Lower lobe of right lung (tissue), 2 donors: ENCODE results near the gene SHFL. TPM values are rescaled to one million over a fixed set of nuclear protein-coding genes. Genes with fewer than 3 reads are reported as not detected.

Source experiments
- ATAC-seq, 2 donors: fragments of 200-7000 bp; cut with Tn5 transposase; one replicate each; pipeline ENCODE4 v1.9.1; 2020 to 2022; ENCODE audit warnings: mild to moderate bottlenecking in 2 of 2, moderate library complexity in 2 of 2
- DNase-seq: peaks from one replicate; pipeline ENCODE4 v3.0.0-alpha.2; 2020
- H3K27ac ChIP-seq: fragments of 200-600 bp; one replicate; pipeline ENCODE4 v1.8.0; 2022
- H3K27me3 ChIP-seq: fragments of 200-600 bp; one replicate; pipeline ENCODE4 v1.8.0; 2022; ENCODE audit warnings: low read depth
- H3K36me3 ChIP-seq: fragments of 200-600 bp; one replicate; pipeline ENCODE4 v1.8.0; 2022; ENCODE audit warnings: mild to moderate bottlenecking
- H3K4me1 ChIP-seq: fragments of 200-600 bp; one replicate; pipeline ENCODE4 v1.8.0; 2022
- H3K4me3 ChIP-seq: fragments of 200-600 bp; one replicate; pipeline ENCODE4 v1.8.0; 2022; ENCODE audit warnings: mild to moderate bottlenecking
- H3K9me3 ChIP-seq: fragments of 200-600 bp; one replicate; pipeline ENCODE4 v1.8.0; 2022
- intact Hi-C: fragments of 100-400 bp; cut with DNase I; formaldehyde crosslinking; loops from one replicate; pipeline ENCODE4 v1.11.0; 2022
- long read RNA-seq: library from polyadenylated mRNA; unstranded; transcript quantifications from one replicate; pipeline ENCODE4 v2.0.0, GENCODE V29; 2021
- total RNA-seq: library from RNA; stranded (reverse); fragmentation: NEBNext Ultra II Directional; extraction: Animal tissue kit (Norgen Biotek cat#: 25700); gene quantifications from one replicate; pipeline ENCODE4 v1.2.1, GENCODE V29; 2021
- TF ChIP-seq, protein P1 (sequence below): fragments of 200-600 bp; IDR thresholded peaks from one replicate; pipeline ENCODE4 v1.8.0; 2022; ENCODE audit warnings: antibody characterized with exemption, mild to moderate bottlenecking
- donor health status: DM: no; HTN: yes; CAD: no; lungs with severe emphysema.

Gene SHFL
- total RNA-seq, result 43.4 TPM
- long read RNA-seq, transcript C19orf66-203 (7 exons, 2,079 nt), result minor isoform, 19 of 114 reads
- long read RNA-seq, transcript C19orf66-204 (1 exons, 1,655 nt), result minor isoform, 10 of 114 reads
- long read RNA-seq, transcript C19orf66-201 (8 exons, 2,117 nt), result major isoform, 62 of 114 reads
- long read RNA-seq, partial matches to known transcripts, result 8 of 114 reads
- long read RNA-seq, other reads (novel, unspliced or antisense), result 14 of 114 reads

DNA sequence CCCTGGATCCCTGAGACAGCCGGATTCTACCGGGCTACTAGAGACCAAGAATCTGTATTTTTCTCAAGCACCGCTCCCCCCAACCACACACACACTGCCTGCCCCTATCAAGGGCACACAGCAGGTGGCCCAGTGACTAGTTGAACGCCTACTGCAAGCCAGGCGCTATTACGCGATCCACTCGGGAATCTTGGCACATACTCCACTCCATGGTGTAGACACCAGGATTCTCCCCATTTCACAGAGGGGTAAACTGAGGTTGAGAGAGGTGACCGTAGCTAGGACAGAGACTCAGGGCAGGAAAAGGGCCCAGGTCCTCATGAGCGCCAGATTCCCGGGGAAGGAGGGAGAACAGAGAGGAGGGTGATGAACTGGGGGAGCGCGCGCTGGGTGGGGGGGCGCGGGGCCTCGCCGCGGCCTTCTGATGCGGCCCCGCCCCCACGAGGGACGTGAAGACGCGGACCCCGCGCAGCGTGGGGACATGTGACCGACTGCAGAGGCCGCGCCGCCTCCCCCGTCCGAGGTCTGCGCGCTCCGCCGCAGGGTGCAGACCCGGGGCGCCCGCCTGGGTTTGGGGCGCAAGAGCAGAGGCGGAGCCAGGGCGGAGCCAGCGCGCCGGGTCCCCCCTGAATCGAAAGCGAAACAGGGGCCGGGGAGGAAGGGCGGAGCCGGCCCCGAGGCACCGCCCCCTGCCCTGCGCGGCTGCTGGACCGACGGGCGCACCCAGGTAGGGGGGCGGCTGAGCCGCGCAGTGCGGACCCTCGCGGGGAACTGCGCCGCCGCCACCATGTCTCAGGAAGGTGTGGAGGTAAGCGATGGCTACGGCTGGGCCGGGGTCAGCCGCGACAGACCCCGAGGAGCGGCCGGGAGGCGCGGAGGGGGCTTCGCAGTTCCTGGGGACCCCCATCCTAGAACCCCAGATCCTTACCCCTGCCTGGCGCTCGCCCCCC is at the start of gene SHFL:
Gene SHFL (plus strand): TSS at position 677 of the 950 bp plus-strand sequence. CDS start 111 bp downstream, at position 788.
- TF ChIP-seq, protein P1, sequence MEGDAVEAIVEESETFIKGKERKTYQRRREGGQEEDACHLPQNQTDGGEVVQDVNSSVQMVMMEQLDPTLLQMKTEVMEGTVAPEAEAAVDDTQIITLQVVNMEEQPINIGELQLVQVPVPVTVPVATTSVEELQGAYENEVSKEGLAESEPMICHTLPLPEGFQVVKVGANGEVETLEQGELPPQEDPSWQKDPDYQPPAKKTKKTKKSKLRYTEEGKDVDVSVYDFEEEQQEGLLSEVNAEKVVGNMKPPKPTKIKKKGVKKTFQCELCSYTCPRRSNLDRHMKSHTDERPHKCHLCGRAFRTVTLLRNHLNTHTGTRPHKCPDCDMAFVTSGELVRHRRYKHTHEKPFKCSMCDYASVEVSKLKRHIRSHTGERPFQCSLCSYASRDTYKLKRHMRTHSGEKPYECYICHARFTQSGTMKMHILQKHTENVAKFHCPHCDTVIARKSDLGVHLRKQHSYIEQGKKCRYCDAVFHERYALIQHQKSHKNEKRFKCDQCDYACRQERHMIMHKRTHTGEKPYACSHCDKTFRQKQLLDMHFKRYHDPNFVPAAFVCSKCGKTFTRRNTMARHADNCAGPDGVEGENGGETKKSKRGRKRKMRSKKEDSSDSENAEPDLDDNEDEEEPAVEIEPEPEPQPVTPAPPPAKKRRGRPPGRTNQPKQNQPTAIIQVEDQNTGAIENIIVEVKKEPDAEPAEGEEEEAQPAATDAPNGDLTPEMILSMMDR, result no peak
- Histone ChIP-seq H3K27me3 (no peaks in the 10 kb centered on the region), H3K4me3 (peak within 1 kb of the TSS; percentile 100), H3K9me3 (no peaks in the 10 kb centered on the region), H3K27ac (peak within 1 kb of the TSS; percentile 94), H3K36me3 (peaks cover 20% of the 10 kb centered on the region), H3K4me1 (no peaks in the 10 kb centered on the region)
- ATAC-seq (peak; percentile 95 to 98), DNase-seq (peak; percentile 89)
- intact Hi-C loops, result no loop called here

DNA sequence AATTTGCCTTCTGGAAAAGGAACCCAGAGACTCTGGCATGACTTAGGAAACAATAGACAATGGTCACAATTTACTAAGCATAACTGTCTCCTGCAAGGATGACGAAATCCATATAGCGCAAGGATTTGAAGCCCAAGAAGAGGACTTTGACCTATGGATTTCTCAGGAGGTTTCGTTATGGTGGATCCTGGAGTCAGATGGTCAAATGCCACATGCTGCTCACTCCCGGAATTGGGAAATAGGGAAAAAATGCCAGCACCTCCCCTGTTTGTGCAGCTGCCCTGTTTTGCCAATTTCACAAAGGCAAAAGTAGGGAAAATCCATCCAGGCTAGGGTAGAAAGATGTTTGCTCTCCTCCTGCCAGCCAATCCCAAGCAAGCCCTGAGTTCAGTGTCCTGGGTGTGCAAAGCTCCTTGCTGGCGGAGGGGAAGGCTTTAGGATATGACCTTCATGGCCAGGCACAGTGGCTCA is 49.5 kb upstream of the SHFL start:
- no peak for ATAC-seq
- Histone ChIP-seq H3K27me3 (peaks cover 27% of the 10 kb centered on the region), H3K27ac (no peak overlapping the region), H3K36me3 (no peaks in the 10 kb centered on the region), H3K4me3 (no peak overlapping the region), H3K9me3 (no peaks in the 10 kb centered on the region), H3K4me1 (no peaks in the 10 kb centered on the region)
- no peak for DNase-seq
- intact Hi-C loops, result no loop called here
- TF ChIP-seq, protein P1, result no peak

DNA sequence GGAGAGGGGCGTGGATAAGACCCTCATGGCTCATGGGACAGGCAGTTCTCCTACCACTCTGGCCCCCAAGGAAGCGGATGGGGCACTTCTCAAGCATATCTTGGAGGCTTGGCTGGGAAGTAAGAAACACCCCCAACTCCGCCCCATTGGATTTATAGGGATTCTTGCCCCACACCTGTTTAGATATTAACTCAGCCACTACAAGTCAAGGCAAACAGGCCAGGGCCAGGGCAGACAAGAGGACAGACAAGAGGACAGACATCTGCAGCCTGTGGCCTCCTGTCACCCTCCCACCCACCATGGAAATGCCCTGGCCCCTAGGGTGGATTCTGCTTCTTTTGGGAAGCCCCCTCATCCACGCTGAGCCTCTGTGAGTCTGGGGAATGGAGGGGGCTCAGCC is 48.8 kb upstream of the SHFL start:
- TF ChIP-seq, protein P1, result no peak
- no peak for DNase-seq
- H3K27ac ChIP-seq, result no peak overlapping the region
- no peak for ATAC-seq
- no peaks in the 10 kb centered on the region for H3K36me3 ChIP-seq
- H3K9me3 ChIP-seq, result no peaks in the 10 kb centered on the region
- intact Hi-C loops, result no loop called here
- no peaks in the 10 kb centered on the region for H3K4me1 ChIP-seq
- no peak overlapping the region for H3K4me3 ChIP-seq
- H3K27me3 ChIP-seq, result peaks cover 20% of the 10 kb centered on the region

DNA sequence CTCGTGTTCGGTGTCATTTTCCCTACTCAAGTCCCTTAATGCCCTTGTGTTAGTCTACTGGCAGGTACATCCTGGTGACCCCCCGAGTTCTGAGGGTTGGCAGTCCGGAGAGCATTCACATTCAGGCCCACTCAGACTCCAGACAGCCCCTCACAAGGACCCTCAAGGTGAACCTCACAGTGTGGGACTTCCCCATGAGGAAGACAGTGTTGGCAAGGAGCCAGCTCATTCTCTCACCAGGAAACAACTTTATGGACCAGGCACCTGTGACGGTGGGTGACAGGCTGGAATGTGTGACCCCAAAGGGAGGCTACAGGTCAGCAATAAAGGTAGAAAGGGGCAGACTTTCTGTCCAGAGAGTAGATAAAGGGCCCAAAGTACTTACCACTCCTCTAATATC is 48.3 kb upstream of the SHFL start:
- ATAC-seq (no peak), DNase-seq (no peak)
- Histone ChIP-seq H3K27me3 (peaks cover 16% of the 10 kb centered on the region), H3K9me3 (peaks cover 3% of the 10 kb centered on the region), H3K4me1 (no peaks in the 10 kb centered on the region), H3K27ac (no peak overlapping the region), H3K36me3 (no peaks in the 10 kb centered on the region), H3K4me3 (no peak overlapping the region)
- intact Hi-C loops, result no loop called here
- TF ChIP-seq, protein P1, result no peak

DNA sequence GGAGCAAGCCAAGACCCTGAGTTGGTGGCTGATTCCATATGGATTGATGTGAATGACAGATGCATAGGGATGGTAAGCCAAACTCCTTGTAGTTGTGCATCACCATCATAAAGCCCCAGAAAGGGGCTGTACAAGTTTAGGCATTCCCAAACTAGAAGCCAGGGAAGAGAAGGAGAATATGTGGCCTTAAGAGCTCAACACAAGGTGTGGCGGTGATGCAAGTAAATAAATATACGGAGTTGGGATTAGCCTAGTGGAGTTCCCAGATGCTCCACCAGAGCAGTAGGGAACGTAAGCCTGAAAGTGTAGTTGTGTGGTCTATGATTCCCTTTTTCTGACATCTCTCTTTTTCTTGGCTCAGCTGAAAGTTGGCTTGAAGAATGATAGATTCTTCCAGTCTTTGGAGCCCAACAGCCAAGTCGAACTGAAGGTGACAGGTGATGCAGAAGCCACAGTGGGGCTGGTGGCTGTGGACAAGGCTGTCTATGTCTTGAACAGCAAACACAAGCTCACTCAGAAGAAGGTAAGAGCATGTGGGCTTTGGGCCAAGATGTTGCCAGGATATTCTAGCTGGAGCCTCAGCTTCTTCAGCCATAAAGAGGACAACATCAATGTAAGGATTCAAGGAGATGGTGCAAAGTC is 42.7 kb upstream of the SHFL start:
- peaks cover 5% of the 10 kb centered on the region for H3K27me3 ChIP-seq

More for the DNA sequence above, 42.7 kb upstream of the SHFL start:
- Histone ChIP-seq H3K36me3 (no peaks in the 10 kb centered on the region), H3K27ac (no peak overlapping the region), H3K9me3 (peaks cover 16% of the 10 kb centered on the region), H3K4me1 (no peaks in the 10 kb centered on the region), H3K4me3 (no peak overlapping the region)
- DNase-seq (no peak), ATAC-seq (no peak)
- TF ChIP-seq, protein P1, result no peak
- intact Hi-C loops, result no loop called here
